ENCODE measurements around the gene MARCHF5. TPM values are rescaled to one million over a fixed set of nuclear protein-coding genes. Genes with fewer than 3 reads are reported as not detected.
"Not testable (repeated sequence)": the region's sequence is repeated elsewhere in the genome, so short reads cannot be mapped to it uniquely, and the experiment has no call there.

MARCHF5 gene
- total and polyA plus RNA-seq, 2 donors (not counting 1 experiment from before 2014, with no cell fraction given) = 7.2 to 25.9 TPM

- no peaks in the 10 kb centered on the region for H3K4me1 Mint-ChIP-seq
- no peak overlapping the region for H3K27ac ChIP-seq (ENCODE audit: low read length in 2 of 2)
- no peaks in the 10 kb centered on the region for H3K4me1 ChIP-seq (ENCODE audit: control insufficient read depth in 2 of 2, insufficient read depth in 2 of 2, low read length in 2 of 2)
- peaks cover 0 to 12% (median 0%) of the 10 kb centered on the region in 3 donors for H3K9me3 ChIP-seq (ENCODE audit: control extremely low read depth in 1 of 3, control insufficient read depth in 2 of 3, insufficient read depth in 1 of 3, low read length in 2 of 3)
- no peak overlapping the region for H3K9ac ChIP-seq (ENCODE audit: low read length)
- no peak overlapping the region for H3K4me3 ChIP-seq (ENCODE audit: control extremely low read depth in 1 of 5, extremely low read depth in 1 of 5, insufficient read depth in 1 of 5, low read depth in 2 of 5, low read length in 4 of 5)
- 94% methylated on average over 4 of the region's 4 CpGs for WGBS (ENCODE audit: insufficient coverage)
- DNase-seq = no peak
- TF ChIP-seq CTCF (IDR thresholded peaks at IDR 0.05) = no peak
- TF ChIP-seq EZH2 (IDR thresholded peaks at IDR 0.05; ENCODE audit: borderline replicate concordance, insufficient read depth, low read depth, low read length, poor library complexity, severe bottlenecking) = no peak
- no peaks in the 10 kb centered on the region for H3K36me3 ChIP-seq (replicated peaks in 1 of 2; ENCODE audit: control extremely low read depth in 1 of 2, control insufficient read depth in 1 of 2, extremely low read depth in 1 of 2, insufficient read depth in 2 of 2, low read length in 1 of 2)
- CTCF ChIA-PET = interaction anchor here (1.1 kb wide), 1 partner anchor 39 kb away, joined by 5 read pairs; no protein-coding TSS in a partner anchor
- peaks cover 7% of the 10 kb centered on the region for H3K27me3 Mint-ChIP-seq
- H3K4me3 Mint-ChIP-seq = no peak overlapping the region
- H3K4me2 ChIP-seq (replicated peaks; ENCODE audit: low read depth, low read length, poor library complexity, severe bottlenecking) = no peak overlapping the region
- no peak overlapping the region for H2AFZ ChIP-seq (ENCODE audit: insufficient read depth, low read depth, low read length, poor library complexity, severe bottlenecking)
- H4K20me1 ChIP-seq (ENCODE audit: control insufficient read depth, insufficient read depth, low read length, poor library complexity, severe bottlenecking) = no peaks in the 10 kb centered on the region
- no peak overlapping the region for H3K27ac Mint-ChIP-seq
- no peaks in the 10 kb centered on the region for H3K9me3 Mint-ChIP-seq (ENCODE audit: insufficient read depth)
- intact Hi-C loops (cut with micrococcal nuclease) = no loop called here
- no peak for ATAC-seq (ENCODE audit: low read depth)
- POLR2A ChIA-PET = no interaction called here
- no peaks in the 10 kb centered on the region for H3K27me3 ChIP-seq (replicated peaks in 1 of 4; ENCODE audit: control extremely low read depth in 1 of 4, control insufficient read depth in 3 of 4, insufficient read depth in 4 of 4, low read length in 3 of 4)
- H3K79me2 ChIP-seq (ENCODE audit: control insufficient read depth, insufficient read depth, low read length) = no peaks in the 10 kb centered on the region
Observed at GRCh38 chr10:92395271-92395670, 104.3 kb downstream of the MARCHF5 start.

- H3K4me3 Mint-ChIP-seq; H3K27me3 ChIP-seq (replicated peaks in 1 of 4; ENCODE audit: control extremely low read depth in 1 of 4, control insufficient read depth in 3 of 4, insufficient read depth in 4 of 4, low read length in 3 of 4); H2AFZ ChIP-seq (ENCODE audit: insufficient read depth, low read depth, low read length, poor library complexity, severe bottlenecking); H3K4me1 Mint-ChIP-seq; H3K4me2 ChIP-seq (replicated peaks; ENCODE audit: low read depth, low read length, poor library complexity, severe bottlenecking); H3K36me3 ChIP-seq (replicated peaks in 1 of 2; ENCODE audit: control extremely low read depth in 1 of 2, control insufficient read depth in 1 of 2, extremely low read depth in 1 of 2, insufficient read depth in 2 of 2, low read length in 1 of 2); intact Hi-C loops (cut with micrococcal nuclease); H3K9me3 Mint-ChIP-seq (ENCODE audit: insufficient read depth); ATAC-seq (ENCODE audit: low read depth); POLR2A ChIA-PET; H3K4me1 ChIP-seq (ENCODE audit: control insufficient read depth in 2 of 2, insufficient read depth in 2 of 2, low read length in 2 of 2); H3K27ac Mint-ChIP-seq; H3K79me2 ChIP-seq (ENCODE audit: control insufficient read depth, insufficient read depth, low read length); H3K27ac ChIP-seq (ENCODE audit: low read length in 2 of 2); H4K20me1 ChIP-seq (ENCODE audit: control insufficient read depth, insufficient read depth, low read length, poor library complexity, severe bottlenecking); H3K9ac ChIP-seq (ENCODE audit: low read length); H3K4me3 ChIP-seq (ENCODE audit: control extremely low read depth in 1 of 5, extremely low read depth in 1 of 5, insufficient read depth in 1 of 5, low read depth in 2 of 5, low read length in 4 of 5); CTCF ChIA-PET; DNase-seq: not testable (repeated sequence)
- peaks cover 0 to 12% (median 0%) of the 10 kb centered on the region in 3 donors for H3K9me3 ChIP-seq (ENCODE audit: control extremely low read depth in 1 of 3, control insufficient read depth in 2 of 3, insufficient read depth in 1 of 3, low read length in 2 of 3)
- H3K27me3 Mint-ChIP-seq = peaks cover 11% of the 10 kb centered on the region
- 72% methylated on average over 2 of the region's 5 CpGs for WGBS (ENCODE audit: insufficient coverage)
Observed at GRCh38 chr10:92402234-92402633, 111.3 kb downstream of the MARCHF5 start.

Small RNAs within 50 kb of the gene (small RNA-seq; reads per million reads assigned to genes)
- gene RF00019 (ENCODE audit: insufficient read length, low read depth, low replicate concordance) (not detected), gene RNY3P12 (ENCODE audit: insufficient read length, low read depth, low replicate concordance) (not detected)

Other genes starting within 250 kb of the MARCHF5 start
- 5.0 and 6.7 TPM in 2 replicates for gene CPEB3, start 89 bp upstream of the MARCHF5 start, total RNA-seq
- 1.6 and 2.0 TPM in 2 replicates for gene CPEB3, start 89 bp upstream of the MARCHF5 start, polyA plus RNA-seq